HG03457 (cell line): ENCODE measurements around the gene HSFX3.
A peak's percentile ranks its signal among the peaks of the same experiment; 100 is the strongest.
"Not testable (repeated sequence)": the region's sequence is repeated elsewhere in the genome, so short reads cannot be mapped to it uniquely, and the experiment has no call there.

ENCODE experiments used
- ATAC-seq: cut with Tn5 transposase; IDR thresholded peaks from one replicate; pipeline ENCODE4 v1.9.1; 2021; ENCODE audit warnings: moderate number of reproducible peaks; ENCODE audit not compliant: unreplicated experiment

HSFX3 gene

DNA sequence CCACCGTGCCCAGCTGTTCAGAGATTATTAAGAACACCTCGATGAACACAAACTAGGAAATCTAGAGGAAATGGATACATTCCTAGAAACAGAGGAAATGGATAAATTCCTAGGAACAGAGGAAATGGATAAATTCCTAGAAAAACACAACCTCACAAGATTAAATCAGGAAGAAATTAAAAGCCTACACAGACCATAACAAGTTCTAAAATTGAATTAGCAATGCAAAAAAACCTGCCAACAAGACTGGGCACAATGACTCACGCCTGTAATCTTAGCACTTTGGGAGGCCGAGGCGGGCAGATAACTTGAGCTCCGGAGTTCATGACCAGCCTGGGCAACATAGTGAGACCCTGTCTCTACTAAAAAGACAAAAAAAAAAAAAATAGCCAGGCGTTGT lies 31.5 kb downstream of the HSFX3 start:
- no peak for ATAC-seq

DNA sequence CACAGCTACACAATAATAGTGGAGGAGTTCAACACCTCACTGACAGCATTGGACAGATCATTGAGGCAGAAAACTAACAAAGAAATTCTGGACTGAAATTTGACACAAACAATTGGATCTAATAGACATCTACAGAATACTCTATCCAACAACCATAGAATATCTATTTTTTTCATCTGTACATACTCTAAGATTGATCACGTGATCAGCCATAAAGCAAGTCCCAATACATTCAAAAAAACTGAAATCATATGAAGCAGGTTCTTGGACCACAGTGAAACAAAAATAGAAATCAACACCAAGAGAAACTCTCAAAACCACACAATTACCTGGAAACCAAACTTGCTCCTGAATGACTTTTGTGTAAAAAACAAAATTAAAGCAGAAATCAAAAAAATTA lies 32.4 kb downstream of the HSFX3 start:
- ATAC-seq = no peak

DNA sequence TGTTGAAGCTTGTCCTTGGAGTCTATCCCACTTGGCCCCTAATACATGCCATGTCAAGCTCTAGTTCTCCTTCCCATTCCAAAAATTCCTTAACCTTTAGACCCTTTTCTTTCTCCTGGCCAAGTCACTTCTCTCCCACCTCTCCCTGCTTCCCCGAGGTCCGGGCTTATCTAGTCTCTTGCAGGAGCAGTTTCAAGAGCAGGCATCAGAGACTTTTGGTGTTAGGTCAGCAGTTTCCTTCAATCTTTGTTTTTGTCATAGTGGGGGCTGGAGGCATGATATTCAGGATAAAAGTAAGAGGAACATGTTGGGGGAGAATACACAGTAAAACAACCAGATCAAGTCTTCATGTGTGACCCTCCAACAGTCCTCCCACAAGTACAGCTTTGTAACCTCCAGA lies 33.1 kb downstream of the HSFX3 start:
- ATAC-seq = no peak

DNA sequence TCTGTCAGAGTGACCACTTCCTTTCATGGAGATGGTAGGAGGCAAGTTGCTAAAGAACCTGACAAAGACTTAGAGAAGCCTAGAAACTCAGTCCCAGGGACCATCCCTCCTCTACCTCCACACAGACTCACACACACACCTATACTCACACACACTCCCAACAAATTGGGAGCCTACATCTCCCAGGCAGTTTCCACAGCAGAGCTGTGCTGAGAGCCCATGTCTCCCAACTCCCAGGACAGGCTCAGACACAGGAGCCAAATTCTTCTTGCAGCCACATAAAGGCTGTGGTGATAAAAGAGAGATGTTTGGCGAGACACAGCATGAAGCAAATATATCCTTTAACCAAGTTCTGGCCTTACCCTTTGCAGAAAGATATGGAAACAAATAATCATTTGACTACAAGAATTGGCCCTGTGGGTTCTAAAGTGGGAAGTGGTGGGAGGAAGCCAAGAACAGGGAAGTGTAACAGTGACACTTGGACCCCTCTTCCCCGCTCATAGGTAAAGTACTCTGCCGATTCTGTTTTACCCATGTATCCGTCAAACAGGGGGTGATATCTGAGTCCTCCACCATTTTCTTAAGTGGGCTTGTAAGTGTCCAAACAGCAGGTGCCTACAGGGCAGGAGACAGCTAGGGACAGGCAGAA lies 33.6 kb downstream of the HSFX3 start:
- no peak for ATAC-seq

DNA sequence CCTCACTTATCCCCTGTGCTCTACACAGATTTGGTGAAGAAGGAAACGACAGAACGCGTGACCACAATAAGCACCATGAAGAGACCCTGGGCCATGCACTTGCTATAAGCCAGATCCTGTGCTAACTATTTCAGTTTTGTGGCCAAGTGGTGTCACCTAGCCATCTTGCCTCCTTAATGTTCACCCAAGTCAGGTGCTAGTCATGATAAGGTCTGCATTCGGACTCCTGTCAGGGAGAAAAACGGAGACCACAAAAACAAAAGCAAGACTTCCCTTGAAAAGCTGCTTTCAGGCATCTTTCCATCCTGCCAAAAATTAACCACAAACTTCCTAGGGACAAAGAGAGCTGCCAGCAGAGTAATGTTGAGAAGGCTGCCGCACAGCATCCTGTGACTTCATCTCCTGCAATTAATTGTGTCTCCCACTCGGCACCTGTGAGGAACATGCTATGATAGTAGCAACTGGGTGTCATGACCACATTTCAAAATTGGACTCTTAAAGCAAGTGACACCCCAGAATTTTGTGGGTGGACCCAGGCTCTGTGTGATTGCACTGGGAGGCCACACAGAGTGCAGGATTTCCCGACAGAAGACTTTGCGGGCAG lies 35.8 kb downstream of the HSFX3 start:
- ATAC-seq = no peak

DNA sequence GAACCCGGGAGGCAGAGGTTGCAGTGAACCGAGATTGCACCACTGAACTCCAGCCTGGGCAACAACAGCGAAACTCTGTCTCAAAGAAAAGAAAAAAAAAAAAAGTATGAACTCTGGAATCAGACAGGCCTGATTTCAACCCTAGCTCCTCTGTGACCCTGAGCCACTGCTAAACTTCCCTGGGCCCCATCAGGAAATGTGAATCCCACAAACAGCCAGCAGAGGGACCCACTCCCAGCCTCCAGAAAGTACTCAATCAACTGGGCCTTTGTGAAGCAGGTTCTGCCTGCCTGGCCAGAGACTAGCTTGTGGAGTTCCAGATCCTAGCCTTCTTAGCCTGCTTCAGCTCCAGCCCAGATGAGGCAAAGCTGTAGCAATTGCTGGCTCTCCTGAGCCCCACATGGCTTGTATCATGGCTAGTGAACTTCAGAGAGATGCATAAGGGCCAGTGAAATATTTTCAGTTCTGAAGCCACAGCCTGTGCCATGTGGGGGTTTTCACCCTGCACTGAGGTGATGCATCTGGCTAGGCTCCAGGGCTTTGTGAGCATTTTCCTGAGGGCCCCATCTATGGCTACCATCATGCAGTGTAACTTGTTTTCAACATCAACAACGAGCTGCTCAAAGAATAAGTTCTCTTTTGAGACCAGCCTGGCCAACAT lies 37.4 kb downstream of the HSFX3 start:
- ATAC-seq = peak; percentile 69

DNA sequence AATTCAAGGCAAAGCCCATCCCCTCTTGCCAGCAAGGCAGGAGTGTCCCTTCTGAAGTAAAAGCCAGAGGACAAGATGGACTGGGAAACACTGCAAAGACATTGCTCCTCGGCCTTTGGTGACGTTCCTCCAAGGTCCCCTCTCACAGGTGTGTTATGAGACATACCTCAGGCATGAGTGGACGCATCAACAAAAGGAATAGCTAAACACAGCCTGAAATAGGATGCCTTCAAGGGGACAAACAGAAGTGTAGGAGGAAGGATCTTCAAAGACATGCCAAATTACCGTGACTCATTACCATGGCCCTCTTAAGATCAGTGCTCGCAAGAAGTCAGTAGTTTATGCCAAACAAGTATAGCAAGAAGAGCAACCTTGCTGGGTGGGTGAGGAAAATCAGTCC lies 38.6 kb downstream of the HSFX3 start:
- no peak for ATAC-seq

DNA sequence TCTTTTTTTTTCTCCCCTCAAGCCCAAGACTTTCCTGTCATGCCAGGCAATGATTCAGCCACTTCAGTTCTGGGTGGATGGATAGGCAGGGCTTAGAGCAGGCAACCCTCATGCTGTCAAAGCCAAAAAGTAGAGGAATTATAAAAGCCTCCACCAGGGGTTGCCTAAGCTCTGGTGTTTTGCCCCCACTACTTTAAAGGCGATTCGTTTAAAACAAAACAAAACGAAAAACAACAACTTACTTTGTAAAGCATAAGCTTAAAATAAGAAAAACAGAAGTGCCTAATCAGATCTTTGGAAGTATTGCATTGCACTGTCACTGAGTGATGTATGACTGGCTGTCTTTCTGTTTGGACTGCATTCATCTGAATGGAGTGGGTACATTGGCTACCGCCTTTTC lies 39.3 kb downstream of the HSFX3 start:
- no peak for ATAC-seq

DNA sequence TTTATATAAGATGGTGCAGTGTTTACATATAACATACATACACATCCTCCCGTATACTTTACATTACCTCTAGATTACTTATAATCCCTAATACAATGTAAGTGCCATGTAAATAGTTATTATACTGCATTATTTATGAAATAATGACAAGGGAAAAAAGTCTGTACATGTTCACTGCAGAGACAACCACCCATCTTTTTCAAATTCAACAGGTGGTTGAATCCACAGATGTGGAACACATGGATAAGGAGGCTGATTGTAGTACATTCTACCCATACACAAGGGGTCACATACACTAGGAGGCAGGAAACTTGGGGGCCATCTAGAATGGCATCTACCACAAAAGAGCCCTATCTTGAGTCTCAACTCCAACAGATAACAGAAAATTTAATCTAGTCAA lies 41.3 kb downstream of the HSFX3 start:
- no peak for ATAC-seq

DNA sequence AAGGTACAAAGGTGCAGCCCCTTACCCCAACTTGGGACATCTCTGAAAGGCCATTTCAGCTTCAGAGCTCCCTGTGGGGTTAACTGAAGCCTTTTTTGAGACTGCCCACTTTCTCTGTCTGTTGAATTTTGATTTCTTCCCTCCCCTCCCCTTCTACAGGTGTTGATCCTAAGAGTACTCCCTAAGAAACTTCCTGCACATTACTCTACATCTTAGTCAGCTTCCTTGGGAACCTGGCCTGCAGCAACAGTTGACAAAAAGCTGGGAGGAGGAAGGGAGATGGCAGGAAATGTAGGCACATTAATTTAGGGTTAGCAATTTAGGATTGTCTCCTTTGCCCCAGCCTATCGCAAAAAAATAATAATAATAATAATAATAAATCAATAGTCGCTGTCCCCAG lies 43.4 kb downstream of the HSFX3 start:
- no peak for ATAC-seq

DNA sequence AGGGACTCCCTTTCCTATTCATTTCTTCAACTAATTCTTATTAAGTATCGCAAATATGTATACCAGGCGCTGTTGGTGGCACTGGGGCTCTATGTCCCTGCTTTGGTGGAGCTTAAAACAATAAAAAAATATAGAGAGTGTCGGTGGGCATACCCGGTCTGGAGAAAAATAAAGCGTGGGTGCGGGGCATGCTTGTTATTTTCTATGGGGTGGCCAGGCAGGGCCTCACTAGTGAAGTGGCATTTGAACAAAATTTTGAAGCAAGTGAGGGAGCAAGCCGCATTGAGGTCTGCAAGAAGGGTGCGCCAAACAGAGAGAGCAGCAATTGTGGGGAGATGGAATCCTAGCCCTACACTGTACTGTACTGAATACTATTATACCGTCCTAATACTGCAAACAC lies 44.1 kb downstream of the HSFX3 start:
- ATAC-seq = no peak

DNA sequence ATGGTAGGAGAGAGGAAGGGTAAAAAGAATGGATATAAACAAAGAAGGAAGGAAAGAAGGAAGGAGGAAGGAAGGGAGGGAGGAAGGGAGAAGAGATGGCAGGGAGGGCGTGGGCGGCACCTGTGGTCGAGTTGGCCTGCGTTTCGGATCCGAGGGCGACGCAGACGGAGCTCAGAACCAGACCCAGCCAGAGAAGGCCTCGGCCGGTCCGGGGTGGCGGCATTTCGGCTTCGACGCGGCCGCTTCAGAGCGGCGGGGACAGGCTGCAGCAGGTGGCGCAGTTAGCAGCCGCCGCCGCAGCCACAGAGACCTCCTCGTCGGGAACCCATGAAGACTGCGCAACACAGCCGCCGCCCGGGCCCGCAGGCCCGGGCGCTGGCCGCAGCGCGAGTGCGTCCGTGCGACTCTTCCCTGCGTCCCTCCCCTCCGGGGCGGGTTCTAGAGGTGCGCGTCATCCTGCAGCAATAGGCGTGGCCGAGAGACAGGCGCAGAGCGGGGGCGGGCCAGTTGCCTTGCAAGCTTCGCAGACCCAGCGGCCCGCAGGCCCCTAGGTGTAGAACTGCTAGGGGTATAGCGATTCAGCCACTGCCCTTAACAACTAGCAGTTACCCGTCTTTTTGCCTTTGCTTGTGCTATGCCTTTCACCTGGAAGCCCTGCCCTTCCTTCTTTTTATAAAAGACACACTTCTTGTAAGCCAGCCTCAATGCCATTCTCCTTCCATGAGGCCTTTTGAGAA lies 44.6 kb downstream of the HSFX3 start, which contains the start of gene IDS:
Gene IDS (minus strand): TSS at position 392 of the 737 bp plus-strand sequence. CDS start 169 bp downstream, at position 223.
- peak; percentile 72 for ATAC-seq

DNA sequence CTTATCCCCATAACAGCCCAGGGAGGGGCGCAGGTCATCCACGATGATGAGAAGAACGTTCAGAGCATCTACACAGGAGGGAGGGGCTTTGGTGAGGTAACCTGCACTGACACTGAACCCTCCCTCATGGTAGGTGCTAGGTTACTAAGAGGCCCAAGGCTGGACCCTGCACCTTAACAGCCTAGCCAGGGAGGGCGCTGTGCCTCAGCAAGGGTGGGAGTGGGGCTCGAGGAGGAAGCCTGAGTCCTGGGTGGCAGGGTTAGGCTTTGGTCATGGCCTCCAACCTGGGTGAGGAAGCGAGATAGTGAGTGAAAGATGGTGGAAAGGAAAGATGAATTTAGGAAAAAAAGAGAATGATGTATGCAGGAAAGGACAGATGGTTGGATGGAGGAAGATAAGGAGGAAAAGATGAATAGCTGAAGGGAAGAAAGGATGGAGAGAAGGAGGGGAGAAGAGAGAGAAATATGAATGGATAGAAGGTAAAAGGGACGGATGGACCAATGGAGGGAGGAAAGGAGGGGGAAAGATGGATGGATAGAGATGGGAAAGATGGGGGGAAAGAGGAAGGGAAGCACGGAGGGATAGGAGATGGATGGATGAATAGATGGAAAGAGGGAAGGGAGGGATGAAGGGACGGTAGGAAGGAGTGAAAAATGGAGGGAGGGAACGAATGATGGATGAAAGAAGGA lies 45.4 kb downstream of the HSFX3 start:
- ATAC-seq = peak; percentile 31

DNA sequence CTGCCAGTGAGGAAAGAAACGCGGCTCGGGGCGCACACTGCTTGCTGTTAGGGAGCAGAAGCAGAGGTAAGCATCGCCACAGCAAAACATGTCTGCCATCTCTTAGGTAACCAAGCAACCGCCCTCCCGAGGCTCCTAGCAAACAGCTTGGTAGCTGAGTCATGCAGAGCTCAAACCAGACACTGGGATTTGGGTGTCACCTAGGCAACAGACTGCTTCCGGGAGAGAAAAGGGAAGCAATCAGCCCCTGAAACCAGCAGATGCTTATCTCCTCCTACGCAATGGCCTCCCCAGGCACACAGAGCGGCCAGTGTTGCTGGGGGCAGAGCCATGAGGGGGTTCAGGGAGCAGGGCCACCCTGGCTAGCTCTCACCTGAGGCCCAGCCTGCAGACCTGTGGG lies 46.3 kb downstream of the HSFX3 start:
- peak; percentile 72 for ATAC-seq

DNA sequence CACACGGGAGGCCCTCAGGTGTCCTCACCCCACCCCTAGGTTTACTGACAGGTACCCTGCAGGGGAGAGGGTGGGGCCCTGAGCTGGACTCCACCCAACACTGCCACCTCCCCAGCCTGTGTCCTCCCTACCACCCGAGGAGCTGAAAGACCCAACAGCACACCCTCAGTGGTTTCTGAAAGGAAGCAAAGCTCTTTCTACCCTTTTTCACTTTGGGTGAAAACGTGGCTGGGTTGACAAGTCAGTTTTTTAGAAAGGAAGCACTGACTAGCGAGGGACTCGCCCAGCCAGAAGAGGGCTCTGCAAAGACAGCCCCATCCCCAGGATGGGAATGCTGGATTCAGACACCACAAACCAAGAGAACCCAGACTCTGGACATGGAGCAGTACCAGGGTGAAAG lies 46.8 kb downstream of the HSFX3 start:
- not testable (repeated sequence) for ATAC-seq

DNA sequence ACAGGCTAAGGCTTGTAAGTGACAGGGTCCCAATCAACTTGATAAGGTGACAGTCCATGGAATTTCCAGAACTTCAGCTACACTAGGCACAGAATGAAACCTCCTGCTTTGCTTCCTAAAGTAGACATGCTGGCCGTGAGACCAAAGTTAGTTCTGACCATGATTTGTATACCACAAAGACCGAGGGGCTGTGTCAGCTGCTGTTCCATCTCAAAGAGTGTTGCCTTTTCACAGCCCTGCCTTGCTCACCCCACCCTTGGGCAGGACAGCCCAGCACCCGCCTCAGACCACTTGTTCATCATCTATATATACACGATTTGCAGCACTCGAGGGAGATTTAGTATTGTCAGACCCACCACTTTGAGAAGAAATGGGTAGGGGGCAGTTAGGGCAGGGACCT lies 50.0 kb downstream of the HSFX3 start:
- ATAC-seq = no peak

DNA sequence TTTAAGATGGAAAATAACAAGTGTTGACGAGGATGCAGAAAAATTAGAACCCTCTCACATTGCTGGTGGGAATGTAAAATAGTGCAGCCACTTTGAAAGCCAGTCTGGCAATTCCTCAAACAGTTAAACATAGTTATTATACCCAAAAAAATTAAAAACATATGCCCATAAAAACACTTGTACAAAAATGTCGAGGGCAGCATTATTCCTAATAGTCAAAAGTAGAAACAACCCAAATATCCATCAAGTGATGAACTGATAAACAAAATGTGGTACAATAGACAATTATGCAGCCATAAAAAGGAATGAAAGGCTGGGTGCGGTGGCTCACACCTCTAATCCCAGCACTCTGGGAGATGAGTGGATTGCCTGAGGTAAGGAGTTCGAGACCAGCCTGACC lies 51.0 kb downstream of the HSFX3 start:
- ATAC-seq = no peak
